Breast epithelium (tissue), 3 donors: ENCODE measurements around the gene SUCO.

Experiments used
- POLR2A ChIP-seq: fragments of 450-650 bp; IDR thresholded peaks from one replicate; pipeline ENCODE4 v1.6.1; 2016; ENCODE audit warnings: antibody characterized with exemption, mild to moderate bottlenecking, moderate library complexity
- POLR2AphosphoS5 ChIP-seq, 3 donors: sonication (generic); formaldehyde crosslinking; IDR thresholded peaks; one replicate each; pipeline ENCODE4 v1.6.1; 2017; ENCODE audit warnings: antibody characterized with exemption in 3 of 3
- TF ChIP-seq, protein P1 (sequence below), 3 donors: fragments of 450-650 bp; IDR thresholded peaks; one replicate each; pipeline ENCODE4 v1.5.1; 2016 to 2017; ENCODE audit warnings: antibody characterized with exemption in 3 of 3, mild to moderate bottlenecking in 3 of 3, moderate library complexity in 3 of 3

- TF ChIP-seq, protein P1, sequence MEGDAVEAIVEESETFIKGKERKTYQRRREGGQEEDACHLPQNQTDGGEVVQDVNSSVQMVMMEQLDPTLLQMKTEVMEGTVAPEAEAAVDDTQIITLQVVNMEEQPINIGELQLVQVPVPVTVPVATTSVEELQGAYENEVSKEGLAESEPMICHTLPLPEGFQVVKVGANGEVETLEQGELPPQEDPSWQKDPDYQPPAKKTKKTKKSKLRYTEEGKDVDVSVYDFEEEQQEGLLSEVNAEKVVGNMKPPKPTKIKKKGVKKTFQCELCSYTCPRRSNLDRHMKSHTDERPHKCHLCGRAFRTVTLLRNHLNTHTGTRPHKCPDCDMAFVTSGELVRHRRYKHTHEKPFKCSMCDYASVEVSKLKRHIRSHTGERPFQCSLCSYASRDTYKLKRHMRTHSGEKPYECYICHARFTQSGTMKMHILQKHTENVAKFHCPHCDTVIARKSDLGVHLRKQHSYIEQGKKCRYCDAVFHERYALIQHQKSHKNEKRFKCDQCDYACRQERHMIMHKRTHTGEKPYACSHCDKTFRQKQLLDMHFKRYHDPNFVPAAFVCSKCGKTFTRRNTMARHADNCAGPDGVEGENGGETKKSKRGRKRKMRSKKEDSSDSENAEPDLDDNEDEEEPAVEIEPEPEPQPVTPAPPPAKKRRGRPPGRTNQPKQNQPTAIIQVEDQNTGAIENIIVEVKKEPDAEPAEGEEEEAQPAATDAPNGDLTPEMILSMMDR (IDR thresholded peaks at IDR 0.05): no peak
- TF ChIP-seq POLR2A (no peak), POLR2AphosphoS5 (IDR thresholded peaks at IDR 0.05) (no peak)
Observed at GRCh38 chr1:172536256-172536655, 3.3 kb downstream of the SUCO start.
